HG03558 (cell line): ENCODE measurements around the gene PRELID2.
"Not testable (repeated sequence)": the region's sequence is repeated elsewhere in the genome, so short reads cannot be mapped to it uniquely, and the experiment has no call there.

Experiments used
- ATAC-seq: cut with Tn5 transposase; IDR thresholded peaks from one replicate; pipeline ENCODE4 v1.9.1; 2021; ENCODE audit warnings: moderate number of reproducible peaks; ENCODE audit not compliant: unreplicated experiment; ENCODE audit errors: extremely low read depth

The PRELID2 gene

GRCh38 chr5:145761254-145761653, 73.9 kb downstream of the PRELID2 start:
- ATAC-seq = no peak

DNA sequence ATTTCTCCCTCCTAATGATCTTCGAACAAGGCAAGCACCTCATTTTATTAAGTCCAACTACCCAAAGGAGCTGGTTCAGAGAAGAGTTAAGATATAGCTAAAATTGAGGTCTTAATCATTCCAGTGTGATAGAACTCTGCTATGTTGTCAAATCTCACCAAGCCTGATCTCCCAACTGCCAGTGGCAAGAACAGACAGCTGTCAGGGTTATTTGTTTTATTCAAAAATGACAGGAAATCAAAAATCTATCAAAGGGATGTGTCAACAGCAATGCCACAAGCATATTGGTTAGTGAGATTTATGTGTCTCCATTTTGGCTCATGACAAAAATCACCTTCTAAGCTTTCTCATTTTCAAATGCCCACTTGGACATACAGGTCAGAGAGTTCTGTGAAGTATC, 74.5 kb downstream of the PRELID2 start:
- ATAC-seq = no peak

- no peak for ATAC-seq
Observed at GRCh38 chr5:145752947-145753346, 82.2 kb downstream of the PRELID2 start.

GRCh38 chr5:145752534-145752933, 82.6 kb downstream of the PRELID2 start:
- no peak for ATAC-seq

DNA sequence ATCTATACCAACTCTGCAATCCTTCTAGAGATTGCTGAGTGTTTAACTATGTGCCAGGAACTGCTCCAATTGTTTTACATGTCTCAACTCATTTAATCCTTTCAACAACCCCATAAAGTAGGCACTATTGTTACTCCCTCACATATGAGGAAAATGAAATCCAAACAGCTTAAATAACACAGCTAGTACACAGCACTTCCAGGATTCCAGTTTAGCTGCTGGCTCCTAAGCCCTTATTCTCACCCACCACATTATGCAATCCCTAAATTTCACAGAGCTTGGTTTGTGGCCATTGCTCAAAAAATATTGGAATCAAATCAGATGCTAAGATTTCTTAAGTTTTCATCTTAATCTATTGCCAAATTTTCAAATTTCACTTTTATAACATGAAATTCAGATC, 84.9 kb downstream of the PRELID2 start:
- ATAC-seq = no peak

DNA sequence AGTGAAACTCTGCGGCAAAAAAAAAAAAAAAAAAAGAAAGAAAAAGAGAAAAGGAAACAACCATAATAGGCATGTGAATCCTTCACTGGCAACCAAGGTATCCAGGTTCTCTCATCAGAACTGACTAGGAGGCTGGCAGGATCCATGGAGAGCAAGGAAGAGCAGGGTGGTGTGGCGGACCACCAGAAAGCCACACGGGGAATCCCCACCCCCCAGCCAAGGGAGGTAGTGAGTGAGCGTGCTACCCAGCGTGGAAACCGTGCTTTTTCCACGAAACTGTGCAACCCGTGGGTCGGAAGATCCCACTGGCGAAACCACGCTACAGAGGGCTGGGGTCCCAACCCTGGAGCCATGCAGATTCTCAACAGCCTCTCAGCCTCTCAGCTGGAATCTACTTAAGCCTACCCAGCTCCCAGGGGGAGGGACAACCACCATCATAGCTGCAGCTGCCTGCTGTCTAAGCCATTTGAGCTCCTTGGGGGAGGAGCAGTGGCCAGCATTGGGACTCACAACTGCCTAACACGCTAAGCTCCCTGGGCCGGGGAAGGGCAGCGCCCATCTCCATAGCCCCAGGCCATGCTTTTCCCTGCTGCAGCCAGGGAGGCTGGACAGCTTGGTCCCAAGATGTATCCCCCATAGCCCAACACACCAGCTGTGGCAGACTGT, 91.6 kb downstream of the PRELID2 start:
- no peak for ATAC-seq

- ATAC-seq = no peak
Observed at GRCh38 chr5:145739843-145740242, 95.3 kb downstream of the PRELID2 start.

- ATAC-seq = no peak
Observed at GRCh38 chr5:145738227-145738626, 96.9 kb downstream of the PRELID2 start.

GRCh38 chr5:145737578-145737977, 97.6 kb downstream of the PRELID2 start:
- no peak for ATAC-seq

DNA sequence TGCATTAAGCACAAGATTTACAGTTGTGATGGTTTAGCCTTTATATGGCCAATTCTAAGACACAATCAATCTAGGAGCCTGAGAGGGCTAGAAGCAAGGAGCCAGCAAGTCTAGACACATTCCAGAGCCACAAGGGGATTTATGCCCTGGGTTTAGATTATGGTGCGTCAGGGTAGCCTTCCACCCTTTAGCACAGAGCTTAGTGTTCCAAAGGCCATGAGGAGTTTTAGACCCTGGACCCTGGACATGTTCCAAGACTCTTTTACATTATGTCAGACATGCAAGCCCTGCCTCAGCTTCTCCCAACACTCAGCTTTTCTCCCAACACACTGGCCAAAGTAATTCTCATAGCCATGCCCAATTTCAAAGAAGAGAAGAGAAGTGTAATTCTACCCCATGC, 105.2 kb downstream of the PRELID2 start:
- ATAC-seq = not testable (repeated sequence)

DNA sequence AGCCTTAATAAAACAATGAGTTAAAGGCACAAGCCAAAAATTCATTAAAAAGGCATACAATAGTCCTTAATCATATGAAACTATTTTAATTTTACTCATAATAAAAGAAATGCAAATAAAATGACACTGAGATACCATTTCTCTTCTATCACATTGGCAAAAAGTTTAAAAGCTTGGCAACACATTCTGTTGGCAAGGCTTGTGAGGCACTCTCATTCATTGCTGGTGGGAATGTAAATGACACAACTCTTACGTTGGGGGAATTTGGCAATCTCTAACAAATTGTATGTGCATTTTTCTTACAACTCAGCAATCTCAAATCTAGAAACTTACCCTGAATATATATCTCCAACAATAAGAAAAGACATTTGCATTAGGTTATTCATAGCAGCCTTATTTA, 111.6 kb downstream of the PRELID2 start:
- no peak for ATAC-seq

DNA sequence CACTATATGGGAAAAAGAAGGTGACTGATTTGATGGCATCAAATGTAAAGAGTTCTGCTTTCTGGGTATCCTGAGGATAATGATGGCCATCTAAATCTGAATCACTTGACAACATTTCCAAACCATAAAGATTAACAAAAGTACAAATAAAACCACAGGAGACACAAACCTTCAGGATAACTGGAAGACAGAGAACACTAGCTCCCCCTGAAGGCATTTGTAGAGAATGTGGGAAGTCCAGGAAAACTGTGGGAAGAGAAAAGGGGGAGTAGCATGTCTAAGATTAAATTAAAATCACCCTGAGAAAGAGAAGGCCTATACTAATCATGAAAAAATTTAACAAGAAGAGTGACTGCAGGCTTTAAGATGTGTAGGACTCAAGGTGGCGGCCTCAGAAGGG, 116.2 kb downstream of the PRELID2 start:
- ATAC-seq = no peak

DNA sequence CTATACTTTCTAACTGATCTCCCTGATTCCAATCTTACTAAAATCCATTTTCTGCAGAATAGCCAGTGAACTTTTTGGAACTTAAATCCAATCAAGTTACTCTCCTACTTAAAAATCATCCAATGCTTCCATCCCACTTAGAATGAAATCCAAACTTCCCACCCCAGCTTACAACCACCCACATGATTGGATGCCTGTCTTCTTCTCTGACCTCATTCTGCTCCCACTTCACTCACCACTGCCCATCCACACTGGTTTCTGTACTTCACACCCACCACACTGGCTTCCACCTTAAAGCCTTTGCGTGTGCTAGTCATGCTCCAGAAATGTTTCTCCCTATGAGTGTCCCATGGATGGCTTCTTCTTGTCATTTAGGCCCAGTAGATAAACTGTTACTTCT, 119.7 kb downstream of the PRELID2 start:
- no peak for ATAC-seq

- ATAC-seq = no peak
Observed at GRCh38 chr5:145712245-145712644, 122.9 kb downstream of the PRELID2 start.

GRCh38 chr5:145711417-145711816, 123.7 kb downstream of the PRELID2 start:
- no peak for ATAC-seq
